Thyroid gland (tissue), 4 donors: Measurements from ENCODE around the gene LGALSL.

Experiments
- CTCF ChIP-seq, 6 experiments: fragments of 200-600 bp in 3 of 6; fragments of 450-650 bp in 3 of 6; sonication (generic) in 3 of 6; IDR thresholded peaks; one replicate each; pipeline ENCODE4 v1.5.1; 2016 to 2019; ENCODE audit warnings: antibody characterized with exemption in 6 of 6, mild to moderate bottlenecking in 2 of 6, inconsistent platforms in 1 of 6, moderate library complexity in 1 of 6
- POLR2A ChIP-seq, 2 donors: fragments of 450-650 bp; IDR thresholded peaks; one replicate each; pipeline ENCODE4 v1.6.1; 2017; ENCODE audit warnings: antibody characterized with exemption in 2 of 2, mild to moderate bottlenecking in 2 of 2, moderate library complexity in 1 of 2

DNA sequence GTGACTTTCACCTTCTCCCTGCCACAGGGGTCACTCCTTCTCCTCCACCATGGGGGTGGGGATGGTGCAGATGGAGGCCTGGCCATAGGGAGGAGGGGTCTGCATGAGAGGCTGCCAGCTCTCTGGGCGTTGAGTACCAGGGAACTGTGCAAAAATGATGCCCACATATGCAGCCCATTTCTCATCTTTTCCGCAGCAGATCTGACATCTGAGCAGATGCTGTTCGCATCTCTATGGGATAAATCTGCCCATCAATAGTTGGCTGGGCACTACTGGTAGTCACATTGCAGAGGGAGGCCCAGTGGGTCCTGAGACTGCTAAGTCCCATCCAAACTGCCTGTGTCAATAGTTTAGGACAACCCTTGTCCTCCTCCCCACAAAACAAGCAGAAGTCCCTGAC is 45.9 kb upstream of the LGALSL start:
- TF ChIP-seq CTCF (IDR thresholded peaks at IDR 0.05) (no peak), POLR2A (IDR thresholded peaks at IDR 0.05) (no peak)
